Heart left ventricle (tissue), 16 donors: ENCODE data around the gene SLC6A3. TPM values are rescaled to one million over a fixed set of nuclear protein-coding genes. Genes with fewer than 3 reads are reported as not detected.

Experiments
- ATAC-seq, 4 donors: fragments of 200-7000 bp; cut with Tn5 transposase; one replicate each; pipeline ENCODE4 v1.9.1; 2020 to 2022; ENCODE audit warnings: moderate library complexity in 4 of 4, mild to moderate bottlenecking in 3 of 4, moderate number of reproducible peaks in 1 of 4
- DNase-seq, 5 donors: peaks; one replicate each; pipeline ENCODE4 v3.0.0-alpha.2; 2020
- H3K27ac ChIP-seq, 12 donors: fragments of 200-600 bp; sonication (generic) in 4 of 12; one replicate each; pipeline versions ENCODE4 v1.5.0 to v1.8.0; 2016 to 2022; ENCODE audit warnings: mild to moderate bottlenecking in 2 of 12
- H3K27me3 ChIP-seq, 9 donors: fragments of 200-600 bp; sonication (generic) in 2 of 9; one replicate each; pipeline versions ENCODE4 v1.5.1 to v1.8.0; 2016 to 2022; ENCODE audit warnings: mild to moderate bottlenecking in 3 of 9
- H3K36me3 ChIP-seq, 9 donors: fragments of 200-600 bp; sonication (generic) in 2 of 9; one replicate each; pipeline versions ENCODE4 v1.5.0 to v1.8.0; 2018 to 2022; ENCODE audit warnings: mild to moderate bottlenecking in 2 of 9
- H3K4me1 ChIP-seq, 12 donors: fragments of 200-600 bp; sonication (generic) in 4 of 12; one replicate each; pipeline versions ENCODE4 v1.5.0 to v1.8.0; 2016 to 2022; ENCODE audit warnings: mild to moderate bottlenecking in 3 of 12
- H3K4me3 ChIP-seq, 12 donors: fragments of 200-600 bp; sonication (generic) in 4 of 12; one replicate each; pipeline versions ENCODE4 v1.5.0 to v1.8.0; 2017 to 2022; ENCODE audit warnings: mild to moderate bottlenecking in 9 of 12, moderate library complexity in 4 of 12
- H3K9me3 ChIP-seq, 12 donors: fragments of 200-600 bp; sonication (generic) in 4 of 12; one replicate each; pipeline versions ENCODE4 v1.5.0 to v1.8.0; 2016 to 2022; ENCODE audit warnings: mild to moderate bottlenecking in 1 of 12
- POLR2A ChIP-seq, 2 donors: fragments of 450-650 bp; IDR thresholded peaks; one replicate each; pipeline ENCODE4 v1.6.1; 2017; ENCODE audit warnings: antibody characterized with exemption in 2 of 2, mild to moderate bottlenecking in 2 of 2, moderate library complexity in 2 of 2
- WGBS, 4 donors: extraction: QIAGEN DNeasy Blood & Tissue Kit in 2 of 4; methylation state at CpG; one replicate each; pipeline versions ENCODE4 v1.1.5 to v1.1.7; 2013 to 2018; 5-methylcytosine and 5-hydroxymethylcytosine counted together
- intact Hi-C, 10 donors: fragments of 100-400 bp; cut with DNase I; formaldehyde crosslinking; loops; one replicate each; pipeline versions ENCODE4 v1.11.1 to v1.14.2; 2022
- polyA plus RNA-seq, 2 donors: library from polyadenylated mRNA; stranded (reverse); fragments of 200-250 nt; gene quantifications; one replicate each; pipeline ENCODE4 v1.2.3, GENCODE V29; 2013
- total RNA-seq, 9 donors: library from RNA; depleted of rRNA in 2 of 9; stranded (reverse); fragments of >200 nt in 2 of 9; fragmentation: NEBNext Ultra II Directional in 3 of 9; extraction: Animal tissue kit (Norgen Biotek cat#: 25700) in 3 of 9; gene quantifications; one replicate each; pipeline versions ENCODE4 v1.1.0 to v1.2.4, GENCODE V29; 2016 to 2023
- TF ChIP-seq, protein P1 (sequence below), 12 donors: fragments of 200-600 bp; sonication (generic) in 4 of 12; IDR thresholded peaks; one replicate each; pipeline versions ENCODE4 v1.5.0 to v1.8.0; 2018 to 2022; ENCODE audit warnings: antibody characterized with exemption in 12 of 12, mild to moderate bottlenecking in 5 of 12
- donor health status: ischemic (EF 13 %, LVEDD 7.1; RV severe dilation, severe dysfunction).
- donor health status: healthy with polysubstance abuse.
- donor health status: DM: no; HTN: yes; CAD: no.
- donor health status: DM: no; HTN: no; CAD: no.
- donor health status: ischemic (EF 25% LVEDD 6.9; RV normal size, moderate dysfunction).
- donor health status: ischemic (EF 25% LVEDD 5.7; RV mildly dilated, moderate dysfunction).
- donor health status: healthy.
- donor health status: DM: yes; HTN: yes; CAD: no.
- donor health status: ischemic (EF 35%, LVEDD 5.7; RV mildly dilated, moderate dysfunction).
- donor health status: nonischemic (EF 11% LVEDD 7.7; RV severe dilation, severe dysfunction).
- donor health status: DM: yes; HTN: yes; CAD: no.
- donor health status: PGD.
- donor health status: ischemic (EF 29% LVEDD 5.4; RV normal size, mild dysfunction).
- donor health status: nonischemic (EF 23%, LVEDD 6.1; RV moderate dilation, normal function).

The SLC6A3 gene
- total and polyA plus RNA-seq, 11 donors, result 0.06 to 0.29 (median 0.11) TPM; not detected in 7

DNA sequence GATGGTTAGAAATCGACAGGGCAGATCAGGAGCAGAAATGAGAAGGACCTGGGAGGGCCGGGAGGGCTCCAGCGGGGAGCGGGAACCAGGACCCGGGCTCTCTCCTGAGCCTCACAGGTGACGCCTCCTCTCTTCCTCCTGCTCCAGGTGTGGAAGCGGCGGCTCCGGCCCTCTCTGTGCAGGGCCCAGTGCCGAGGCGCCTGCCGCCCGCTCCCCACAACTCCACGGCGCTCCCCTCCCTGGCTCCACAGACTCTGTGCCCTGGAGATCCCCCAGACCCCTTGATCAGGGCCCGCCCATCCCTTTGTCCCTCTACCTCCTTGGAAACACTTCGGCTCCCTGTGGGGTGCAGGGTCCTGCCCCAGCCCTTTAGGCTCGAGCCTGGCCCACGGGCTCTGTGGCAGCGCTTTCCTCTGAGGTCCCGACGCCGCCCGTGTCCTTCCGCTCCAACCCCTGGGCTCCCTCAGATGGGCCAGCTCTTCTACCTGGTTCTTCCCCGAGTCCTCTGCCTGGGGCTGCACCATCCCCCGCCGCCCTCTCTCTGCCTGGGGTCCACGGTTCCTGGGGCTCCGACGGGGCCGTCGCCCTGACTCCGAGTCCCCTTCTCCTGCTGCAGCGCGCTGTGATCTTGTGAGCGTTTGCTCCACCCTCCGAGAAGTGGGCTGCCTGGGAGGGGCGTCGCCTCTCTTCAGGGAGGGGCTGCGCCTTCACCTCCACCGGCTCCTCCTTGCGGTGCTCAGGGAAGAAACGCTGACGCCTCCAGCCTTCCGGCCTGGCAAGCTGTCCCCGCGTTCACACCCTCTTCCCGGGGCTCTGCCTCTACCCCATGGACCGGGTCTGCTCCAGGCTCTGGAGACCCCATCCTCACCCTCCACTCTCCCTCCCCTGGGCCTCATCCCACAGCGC, 22.4 kb upstream of the SLC6A3 start:
- Histone ChIP-seq H3K27ac (no peak overlapping the region), H3K4me3 (no peak overlapping the region), H3K9me3 (no peaks in the 10 kb centered on the region), H3K36me3 (peaks cover 0 to 81% (median 23%) of the 10 kb centered on the region in 9 donors), H3K4me1 (no peaks in the 10 kb centered on the region), H3K27me3 (no peaks in the 10 kb centered on the region)
- DNase-seq, result peak in 2 of 5 donors; percentile 18 to 64
- 91 to 96% (median 93%) methylated on average over 51 of the region's 51 CpGs for WGBS, 4 donors
- intact Hi-C loops, result no loop called here
- ATAC-seq, result no peak
- no peak for TF ChIP-seq POLR2A (IDR thresholded peaks at IDR 0.05)
- TF ChIP-seq, protein P1, sequence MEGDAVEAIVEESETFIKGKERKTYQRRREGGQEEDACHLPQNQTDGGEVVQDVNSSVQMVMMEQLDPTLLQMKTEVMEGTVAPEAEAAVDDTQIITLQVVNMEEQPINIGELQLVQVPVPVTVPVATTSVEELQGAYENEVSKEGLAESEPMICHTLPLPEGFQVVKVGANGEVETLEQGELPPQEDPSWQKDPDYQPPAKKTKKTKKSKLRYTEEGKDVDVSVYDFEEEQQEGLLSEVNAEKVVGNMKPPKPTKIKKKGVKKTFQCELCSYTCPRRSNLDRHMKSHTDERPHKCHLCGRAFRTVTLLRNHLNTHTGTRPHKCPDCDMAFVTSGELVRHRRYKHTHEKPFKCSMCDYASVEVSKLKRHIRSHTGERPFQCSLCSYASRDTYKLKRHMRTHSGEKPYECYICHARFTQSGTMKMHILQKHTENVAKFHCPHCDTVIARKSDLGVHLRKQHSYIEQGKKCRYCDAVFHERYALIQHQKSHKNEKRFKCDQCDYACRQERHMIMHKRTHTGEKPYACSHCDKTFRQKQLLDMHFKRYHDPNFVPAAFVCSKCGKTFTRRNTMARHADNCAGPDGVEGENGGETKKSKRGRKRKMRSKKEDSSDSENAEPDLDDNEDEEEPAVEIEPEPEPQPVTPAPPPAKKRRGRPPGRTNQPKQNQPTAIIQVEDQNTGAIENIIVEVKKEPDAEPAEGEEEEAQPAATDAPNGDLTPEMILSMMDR (IDR thresholded peaks at IDR 0.05), result no peak

DNA sequence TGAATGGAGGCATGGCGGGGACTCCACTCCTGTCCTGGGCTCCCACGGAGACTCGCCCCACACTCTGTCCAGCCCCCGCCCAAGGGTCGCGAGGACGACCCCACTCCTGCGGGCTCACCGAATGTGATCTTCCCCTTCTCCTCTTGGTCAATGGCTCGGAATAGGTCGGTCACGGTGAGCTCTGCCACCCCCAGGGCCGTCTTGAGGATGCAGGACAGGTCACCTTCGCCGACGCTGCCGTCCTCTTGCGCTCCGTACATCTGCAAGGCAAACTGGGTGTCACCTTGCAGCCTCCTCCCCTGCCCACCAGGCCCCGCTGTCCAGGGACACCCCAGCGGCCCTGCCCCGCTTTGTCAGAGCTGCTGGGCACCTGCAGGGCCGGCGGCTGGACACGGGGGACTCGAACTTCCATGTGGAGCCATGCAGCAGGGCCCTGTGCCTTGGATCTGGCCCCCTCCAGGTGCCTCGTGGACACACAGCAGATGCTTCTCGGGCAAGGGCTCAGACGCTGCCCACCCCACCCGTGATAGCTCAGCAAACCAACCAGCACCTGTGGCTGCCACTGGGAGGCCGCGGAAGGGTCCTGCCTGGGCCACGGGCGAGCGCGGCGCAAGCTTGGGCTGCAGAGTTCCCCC, 21.5 kb upstream of the SLC6A3 start:
- 94 to 98% (median 95%) methylated on average over 18 to 37 of the region's 37 CpGs for WGBS, 4 donors
- Histone ChIP-seq H3K4me1 (no peaks in the 10 kb centered on the region), H3K9me3 (no peaks in the 10 kb centered on the region), H3K27me3 (no peaks in the 10 kb centered on the region), H3K4me3 (no peak overlapping the region), H3K27ac (no peak overlapping the region), H3K36me3 (peaks cover 0 to 83% (median 31%) of the 10 kb centered on the region in 9 donors)
- DNase-seq (peak in 2 of 5 donors; percentile 20 to 64), ATAC-seq (no peak)
- intact Hi-C loops, result no loop called here
- no peak for TF ChIP-seq POLR2A (IDR thresholded peaks at IDR 0.05)
- TF ChIP-seq, protein P1 (IDR thresholded peaks at IDR 0.05), result no peak

DNA sequence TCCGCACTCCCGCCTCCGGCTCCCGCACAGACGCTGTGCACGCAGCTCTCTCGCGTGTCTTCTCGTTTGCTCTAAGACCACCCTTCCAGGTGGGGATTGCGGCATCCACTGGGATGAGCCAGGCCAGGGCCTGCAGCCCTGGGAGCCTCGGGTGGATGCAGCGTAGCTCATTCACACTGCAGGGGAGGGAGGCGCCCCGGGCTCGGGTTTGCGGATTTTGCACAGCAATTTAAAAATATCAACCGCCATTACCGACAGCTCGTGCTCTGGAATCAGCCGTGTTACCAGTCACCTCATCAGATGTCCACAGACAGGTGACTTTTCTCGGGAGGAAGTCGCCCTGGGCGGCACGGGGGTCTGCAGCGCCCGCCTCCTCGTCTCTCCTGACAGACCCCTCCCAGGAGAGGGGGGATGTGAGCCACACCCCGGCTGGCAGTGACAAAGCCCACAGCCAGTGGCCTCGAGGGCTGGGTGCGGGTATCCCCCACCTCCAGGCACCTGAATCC, 20.8 kb upstream of the SLC6A3 start:
- ATAC-seq, result no peak
- 96 to 98% (median 97%) methylated on average over 30 of the region's 30 CpGs for WGBS, 4 donors
- peak in 2 of 5 donors; percentile 13 to 37 for DNase-seq
- TF ChIP-seq, protein P1 (IDR thresholded peaks at IDR 0.05), result no peak
- TF ChIP-seq POLR2A (IDR thresholded peaks at IDR 0.05), result no peak
- Histone ChIP-seq H3K36me3 (peaks cover 0 to 86% (median 39%) of the 10 kb centered on the region in 9 donors), H3K9me3 (no peaks in the 10 kb centered on the region), H3K4me1 (no peaks in the 10 kb centered on the region), H3K27me3 (no peaks in the 10 kb centered on the region), H3K27ac (no peak overlapping the region), H3K4me3 (no peak overlapping the region)
- intact Hi-C loops, result no loop called here

DNA sequence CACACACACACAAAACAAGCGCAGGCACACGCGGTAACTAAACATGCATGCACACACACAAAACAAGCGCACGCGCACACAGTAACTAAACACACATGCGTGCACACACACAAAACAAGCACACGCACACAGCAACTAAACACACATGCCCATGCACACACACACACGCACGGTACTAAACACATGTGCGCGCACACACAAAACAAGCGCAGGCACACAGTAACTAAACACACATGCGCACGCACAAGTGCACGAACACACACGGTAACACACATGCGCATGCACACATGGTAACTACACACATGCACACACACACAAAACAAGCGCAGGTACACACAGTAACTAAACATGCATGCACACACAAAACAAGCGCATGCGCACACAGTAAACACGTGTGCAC, 19.9 kb upstream of the SLC6A3 start:
- no peaks in the 10 kb centered on the region for H3K4me1 ChIP-seq
- no peak overlapping the region for H3K27ac ChIP-seq
- no peaks in the 10 kb centered on the region for H3K27me3 ChIP-seq
- peaks cover 0 to 86% (median 39%) of the 10 kb centered on the region in 9 donors for H3K36me3 ChIP-seq
- no peak for ATAC-seq
- no peaks in the 10 kb centered on the region for H3K9me3 ChIP-seq
- WGBS, 4 donors, result 96 to 98% (median 98%) methylated on average over 22 of the region's 22 CpGs
- intact Hi-C loops, result no loop called here
- peak in 1 of 5 donors; percentile 9 for DNase-seq
- TF ChIP-seq, protein P1 (IDR thresholded peaks at IDR 0.05), result no peak
- no peak for TF ChIP-seq POLR2A (IDR thresholded peaks at IDR 0.05)
- H3K4me3 ChIP-seq, result no peak overlapping the region
